Measurements from ENCODE around the gene FLCN. TPM values are rescaled to one million over a fixed set of nuclear protein-coding genes. Genes with fewer than 3 reads are reported as not detected.
"Not testable (repeated sequence)": the region's sequence is repeated elsewhere in the genome, so short reads cannot be mapped to it uniquely, and the experiment has no call there.

FLCN gene
- 10 to 100 TPM in 7 of 8 experiments, 1 to 10 TPM in 1; 9.7 to 47.0 (median 27.0) TPM for total RNA-seq

DNA sequence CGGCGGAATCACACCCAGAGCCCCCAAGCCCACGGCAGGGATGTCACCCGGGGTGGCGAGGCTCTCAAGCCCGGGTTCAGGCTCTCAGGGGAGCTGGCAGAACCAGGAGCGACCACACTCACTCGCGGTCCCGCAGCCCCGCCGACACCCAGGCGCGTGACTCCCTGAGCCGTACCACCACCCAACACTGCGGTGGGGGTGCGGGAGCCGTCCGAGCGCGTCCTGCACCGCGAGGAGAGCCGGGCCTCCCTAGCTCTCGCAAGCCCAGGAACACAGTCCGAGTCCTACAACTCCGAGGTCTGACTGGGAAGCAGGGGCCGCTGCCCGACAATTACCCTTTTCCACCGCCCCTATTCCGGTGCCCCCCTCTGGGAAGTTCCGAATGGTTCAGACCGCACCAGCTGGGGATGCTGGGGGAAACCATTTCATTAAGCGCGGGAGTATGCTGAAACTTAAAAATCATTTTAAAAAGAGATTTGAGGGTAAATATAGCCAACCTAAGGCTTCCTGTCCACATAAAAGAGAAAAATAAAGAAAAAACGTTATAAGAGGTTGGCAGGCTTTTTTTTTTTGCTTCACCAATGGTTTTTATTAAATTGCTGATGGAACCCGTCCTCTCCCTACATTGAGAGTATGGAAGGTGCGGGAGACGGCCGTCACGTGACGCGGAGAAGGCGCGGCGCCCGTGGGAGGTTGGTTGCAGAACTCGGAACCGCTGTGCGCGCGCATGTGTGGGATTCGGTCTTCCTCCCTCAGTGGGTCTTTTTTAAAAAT is at the start of gene FLCN:
Gene FLCN (minus strand): TSS at position 143 of the 774 bp plus-strand sequence. CDS start 9,031 bp downstream, outside the sequence.
- WGBS, 10 experiments = 0 to 2% (median 0%) methylated on average over 1 to 36 of the region's 53 CpGs; no CpG with 5 or more reads in 1 of the 10 experiments
- peak within 1 kb of the TSS; percentile 100 for H3K27ac ChIP-seq
- in situ Hi-C loops (cut with MboI; ENCODE audit: low pct_unique_long_range_greater_than_20kb in 2 of 9, low sequenced_read_pairs in 9 of 9, unreplicated experiment in 9 of 9) = no loop called here
- peak; percentile 78 to 94 (median 91) for ATAC-seq (replicated peaks in 6 of 8)
- peaks cover 5 to 12% of the 10 kb centered on the region in 2 donors for H3K4me1 ChIP-seq (replicated peaks in 1 of 2)
- peak within 1 kb of the TSS; percentile 81 to 97 (median 91) for H3K4me3 ChIP-seq

GRCh38 chr17:17285951-17286350 is 49.0 kb upstream of the FLCN start:
- Histone ChIP-seq H3K4me1 (replicated peaks in 1 of 2) (peaks cover 7 to 8% of the 10 kb centered on the region in 2 donors), H3K27ac (no peak overlapping the region), H3K4me3 (no peak overlapping the region)
- ATAC-seq (replicated peaks in 6 of 8) = no peak
- 57 to 97% (median 76%) methylated on average over 2 to 5 of the region's 5 CpGs; no CpG with 5 or more reads in 1 of the 10 experiments for WGBS, 10 experiments
- in situ Hi-C loops (cut with MboI; ENCODE audit: low pct_unique_long_range_greater_than_20kb in 2 of 9, low sequenced_read_pairs in 9 of 9, unreplicated experiment in 9 of 9) = no loop called here

DNA sequence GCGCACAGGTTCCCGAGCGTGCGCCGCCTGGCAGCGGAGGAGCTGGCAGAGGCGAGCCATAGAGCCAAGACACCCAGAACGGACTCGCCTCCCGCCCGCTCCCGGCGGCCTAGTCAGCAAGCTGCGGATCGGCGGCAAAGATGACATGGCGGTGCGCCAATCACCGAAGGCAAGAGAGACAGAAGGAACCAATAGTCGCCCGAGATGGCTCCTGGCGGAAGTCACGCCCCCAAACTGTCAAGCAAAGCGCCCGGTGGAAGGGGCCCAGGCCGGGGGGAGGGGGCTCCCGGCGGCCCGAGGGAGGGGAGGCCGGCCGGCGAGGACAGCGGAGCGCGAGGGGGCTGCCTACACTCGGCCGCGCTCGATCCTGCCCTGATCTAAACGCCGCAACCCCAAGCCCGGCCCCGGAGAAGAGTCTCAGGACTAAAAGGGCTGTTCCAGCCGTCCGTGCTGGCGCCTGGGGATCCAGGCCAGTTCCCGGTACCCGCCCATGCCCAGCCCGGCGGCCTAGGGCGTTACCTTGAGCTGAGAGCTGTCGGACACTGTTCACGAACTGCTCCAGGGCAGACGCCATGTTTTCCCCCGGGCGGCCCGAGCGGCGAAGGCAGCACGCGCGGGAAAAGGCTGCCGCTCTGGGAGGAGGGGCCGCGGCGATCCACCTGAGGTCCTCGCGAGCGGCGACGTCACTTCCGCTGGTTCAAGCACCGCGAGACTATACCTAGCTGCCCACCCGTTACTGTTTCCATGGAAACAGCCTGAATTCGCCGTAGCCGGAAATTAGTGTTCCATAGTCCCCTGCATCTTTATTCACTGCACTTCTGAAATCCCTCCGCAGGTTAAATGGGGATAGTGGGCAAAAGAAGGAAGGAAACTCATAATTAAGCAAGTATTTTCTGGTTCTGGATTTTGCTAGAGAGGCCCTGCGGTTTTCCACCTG is 43.9 kb upstream of the FLCN start, which contains the start of gene COPS3:
Gene COPS3 (minus strand): TSS at position 634 of the 937 bp plus-strand sequence. CDS start 60 bp downstream, at position 574.
- peaks cover 14 to 22% of the 10 kb centered on the region in 2 donors for H3K4me1 ChIP-seq (replicated peaks in 1 of 2)
- peak within 1 kb of the TSS; percentile 98 to 99 for H3K27ac ChIP-seq
- 0 to 3% (median 1%) methylated on average over 4 to 24 of the region's 80 CpGs; no CpG with 5 or more reads in 4 of the 10 experiments for WGBS, 10 experiments
- peak within 1 kb of the TSS; percentile 93 to 100 (median 93) for H3K4me3 ChIP-seq
- peak; percentile 86 to 93 (median 90) for ATAC-seq (replicated peaks in 6 of 8)
- in situ Hi-C loops (cut with MboI; ENCODE audit: low pct_unique_long_range_greater_than_20kb in 2 of 9, low sequenced_read_pairs in 9 of 9, unreplicated experiment in 9 of 9) = no loop called here

DNA sequence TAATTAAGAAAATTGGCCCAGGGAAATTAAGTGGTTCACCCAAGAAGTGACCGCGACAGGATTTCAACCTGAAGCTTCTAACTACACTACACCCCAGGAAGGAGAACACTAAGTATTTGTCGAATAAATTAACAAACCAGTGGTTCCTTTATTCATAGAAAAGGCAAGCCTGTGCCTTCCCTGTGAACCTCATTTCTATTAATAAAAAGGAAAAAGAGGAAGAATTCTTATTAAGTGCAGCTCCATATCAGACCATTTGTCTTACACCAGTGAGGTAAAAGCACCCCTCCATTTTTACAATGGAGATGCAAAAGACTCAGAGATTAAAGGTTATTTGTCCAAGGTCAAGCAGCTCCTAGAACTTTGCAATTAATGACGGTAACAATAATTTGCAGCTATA is 42.3 kb upstream of the FLCN start:
- WGBS, 10 experiments = 75 to 100% (median 95%) methylated on average over 1 to 4 of the region's 4 CpGs; no CpG with 5 or more reads in 3 of the 10 experiments
- no peak for ATAC-seq (replicated peaks in 6 of 8)
- peak overlapping the region in 4 of 5 donors; percentile 93 to 100 (median 96) for H3K4me3 ChIP-seq
- peaks cover 14 to 22% of the 10 kb centered on the region in 2 donors for H3K4me1 ChIP-seq (replicated peaks in 1 of 2)
- in situ Hi-C loops (cut with MboI; ENCODE audit: low pct_unique_long_range_greater_than_20kb in 2 of 9, low sequenced_read_pairs in 9 of 9, unreplicated experiment in 9 of 9) = no loop called here
- no peak overlapping the region for H3K27ac ChIP-seq

GRCh38 chr17:17277431-17277830 is 40.5 kb upstream of the FLCN start:
- not testable (repeated sequence) for ATAC-seq (replicated peaks in 6 of 8)
- 60 to 100% (median 94%) methylated on average over 1 to 5 of the region's 5 CpGs; no CpG with 5 or more reads in 4 of the 10 experiments for WGBS, 10 experiments
- H3K4me1 ChIP-seq (replicated peaks in 1 of 2) = peaks cover 14 to 21% of the 10 kb centered on the region in 2 donors

GRCh38 chr17:17275971-17276370 is 39.0 kb upstream of the FLCN start:
- in situ Hi-C loops (cut with MboI; ENCODE audit: low pct_unique_long_range_greater_than_20kb in 2 of 9, low sequenced_read_pairs in 9 of 9, unreplicated experiment in 9 of 9) = no loop called here
- H3K27ac ChIP-seq = no peak overlapping the region
- no peak overlapping the region for H3K4me3 ChIP-seq
- no peak for ATAC-seq (replicated peaks in 6 of 8)
- 63 to 100% (median 93%) methylated on average over 3 to 5 of the region's 6 CpGs for WGBS, 10 experiments
- peaks cover 7 to 14% of the 10 kb centered on the region in 2 donors for H3K4me1 ChIP-seq (replicated peaks in 1 of 2)

More at GRCh38 chr17:17277431-17277830, 40.5 kb upstream of the FLCN start:
- H3K27ac ChIP-seq; H3K4me3 ChIP-seq; in situ Hi-C loops (cut with MboI; ENCODE audit: low pct_unique_long_range_greater_than_20kb in 2 of 9, low sequenced_read_pairs in 9 of 9, unreplicated experiment in 9 of 9): not testable (repeated sequence)

DNA sequence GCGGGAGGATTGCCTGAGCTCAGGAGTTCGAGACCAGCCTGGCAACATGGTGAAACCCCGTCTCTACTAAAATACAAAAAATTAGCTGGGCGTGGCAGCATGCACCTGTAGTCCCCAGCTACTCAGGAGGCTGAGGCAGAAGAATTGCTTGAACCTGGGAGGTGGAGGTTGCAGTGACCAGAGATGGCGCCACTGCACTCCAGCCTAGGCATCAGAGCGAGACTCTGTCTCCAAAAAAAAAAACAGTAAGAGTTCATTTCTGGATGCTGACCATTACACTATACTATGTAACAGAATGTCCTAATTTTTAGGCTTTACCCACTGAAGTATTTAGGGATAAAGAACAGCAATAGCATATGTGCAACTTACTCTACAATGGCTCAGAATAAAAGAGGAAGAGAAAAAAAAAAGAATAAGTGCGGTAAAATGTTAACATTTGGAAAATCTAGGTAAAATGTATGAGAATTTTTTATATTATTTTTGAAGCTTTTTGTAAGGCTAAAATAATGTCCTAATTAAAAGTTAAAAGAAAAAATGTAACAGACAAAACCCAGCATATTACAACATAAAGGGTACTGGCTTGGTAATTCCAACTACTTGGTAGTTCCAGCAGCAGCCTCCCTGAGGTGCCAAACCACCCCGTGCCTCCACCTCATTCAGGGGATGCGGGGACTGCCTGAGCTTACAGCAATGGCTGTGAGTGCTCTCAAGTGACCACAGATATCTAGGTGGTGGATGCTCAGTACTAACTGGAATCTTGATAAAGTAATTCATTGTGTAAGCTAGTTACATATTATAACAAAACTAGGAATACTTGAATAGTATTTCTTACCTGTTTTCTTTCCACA is 33.2 kb upstream of the FLCN start:
- WGBS, 10 experiments = 84 to 100% (median 89%) methylated on average over 1 to 9 of the region's 9 CpGs
- Histone ChIP-seq H3K4me3 (no peak overlapping the region), H3K27ac (no peak overlapping the region), H3K4me1 (replicated peaks in 1 of 2) (no peaks in the 10 kb centered on the region)
- peak in 1 of 8 experiments; percentile 26 for ATAC-seq (replicated peaks in 6 of 8)
- in situ Hi-C loops (cut with MboI; ENCODE audit: low pct_unique_long_range_greater_than_20kb in 2 of 9, low sequenced_read_pairs in 9 of 9, unreplicated experiment in 9 of 9) = no loop called here

DNA sequence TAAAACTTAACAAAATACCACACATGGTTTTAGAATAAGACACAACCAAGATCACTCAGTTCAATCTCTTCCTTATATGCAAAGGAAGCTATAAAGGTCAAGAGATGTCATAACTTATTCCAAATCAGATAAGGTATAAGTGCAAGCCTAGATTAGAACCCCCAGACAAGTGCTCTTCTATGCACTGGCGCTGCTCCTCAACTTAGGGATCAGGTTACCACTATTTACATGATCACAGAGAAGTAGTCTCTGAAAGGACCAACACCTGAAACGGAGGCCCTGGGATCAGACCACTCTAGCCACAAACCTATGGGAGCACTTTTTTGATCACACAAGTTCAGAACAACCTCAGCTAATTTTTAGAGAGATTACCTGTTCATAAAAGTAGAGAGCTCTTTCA is 27.5 kb upstream of the FLCN start:
- no peak for ATAC-seq (replicated peaks in 6 of 8)
- H3K27ac ChIP-seq = no peak overlapping the region
- in situ Hi-C loops (cut with MboI; ENCODE audit: low pct_unique_long_range_greater_than_20kb in 2 of 9, low sequenced_read_pairs in 9 of 9, unreplicated experiment in 9 of 9) = no loop called here
- no peaks in the 10 kb centered on the region for H3K4me1 ChIP-seq (replicated peaks in 1 of 2)
- 83 to 100% (median 95%) methylated on average over 1 to 2 of the region's 2 CpGs; no CpG with 5 or more reads in 5 of the 10 experiments for WGBS, 10 experiments
- H3K4me3 ChIP-seq = no peak overlapping the region

GRCh38 chr17:17258998-17259397 is 22.0 kb upstream of the FLCN start:
- Histone ChIP-seq H3K4me3 (no peak overlapping the region), H3K4me1 (replicated peaks in 1 of 2) (no peaks in the 10 kb centered on the region), H3K27ac (no peak overlapping the region)
- WGBS, 10 experiments = 85 to 100% (median 96%) methylated on average over 1 to 4 of the region's 4 CpGs; no CpG with 5 or more reads in 1 of the 10 experiments
- in situ Hi-C loops (cut with MboI; ENCODE audit: low pct_unique_long_range_greater_than_20kb in 2 of 9, low sequenced_read_pairs in 9 of 9, unreplicated experiment in 9 of 9) = no loop called here
- ATAC-seq (replicated peaks in 6 of 8) = no peak

DNA sequence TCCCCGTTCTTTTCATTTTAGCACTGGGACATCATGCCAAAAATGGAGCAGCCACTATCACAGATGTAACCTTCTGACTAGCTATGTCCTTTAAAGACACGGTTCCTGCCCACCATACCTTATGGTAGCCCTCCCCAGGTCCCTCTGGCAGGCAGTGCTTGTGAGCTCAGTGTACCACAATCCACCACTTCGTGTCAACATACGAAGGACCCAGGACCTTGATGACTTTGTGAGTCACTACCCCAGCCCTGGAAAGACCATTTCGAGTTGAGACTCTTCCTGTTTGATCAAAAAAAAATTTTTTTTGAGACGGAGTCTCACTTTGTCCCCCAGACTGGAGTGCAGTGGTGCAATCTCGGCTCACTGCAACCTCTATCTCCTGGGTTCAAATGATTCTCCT is 21.0 kb upstream of the FLCN start:
- in situ Hi-C loops (cut with MboI; ENCODE audit: low pct_unique_long_range_greater_than_20kb in 2 of 9, low sequenced_read_pairs in 9 of 9, unreplicated experiment in 9 of 9) = no loop called here
- no peak overlapping the region for H3K4me3 ChIP-seq
- 60 to 100% (median 90%) methylated on average over 1 to 5 of the region's 7 CpGs for WGBS, 10 experiments
- no peaks in the 10 kb centered on the region for H3K4me1 ChIP-seq (replicated peaks in 1 of 2)
- H3K27ac ChIP-seq = no peak overlapping the region
- no peak for ATAC-seq (replicated peaks in 6 of 8)

DNA sequence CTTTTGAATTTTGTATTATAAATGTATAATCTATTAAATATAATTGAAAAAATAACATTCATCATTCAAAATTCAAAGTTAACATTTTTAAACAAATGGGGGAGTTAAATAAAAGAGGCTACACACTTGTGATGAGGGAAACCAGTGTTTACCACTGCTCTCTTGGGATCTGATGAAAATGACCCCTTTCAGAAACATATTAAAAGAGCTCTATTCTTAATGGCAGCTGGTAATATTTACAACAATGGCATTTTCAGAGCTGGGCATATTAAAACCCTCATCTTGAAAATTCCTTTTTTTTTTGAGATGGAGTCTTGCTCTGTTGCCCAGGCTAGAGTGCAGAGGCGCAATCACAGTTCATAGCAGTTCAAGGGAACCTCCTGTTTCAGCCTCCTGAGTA is 19.3 kb upstream of the FLCN start:
- WGBS, 10 experiments = 89 to 100% (median 100%) methylated on average over 1 of the region's 1 CpG; no CpG with 5 or more reads in 6 of the 10 experiments
- H3K27ac ChIP-seq = no peak overlapping the region
- in situ Hi-C loops (cut with MboI; ENCODE audit: low pct_unique_long_range_greater_than_20kb in 2 of 9, low sequenced_read_pairs in 9 of 9, unreplicated experiment in 9 of 9) = no loop called here
- H3K4me3 ChIP-seq = no peak overlapping the region
- ATAC-seq (replicated peaks in 6 of 8) = no peak
- no peaks in the 10 kb centered on the region for H3K4me1 ChIP-seq (replicated peaks in 1 of 2)

DNA sequence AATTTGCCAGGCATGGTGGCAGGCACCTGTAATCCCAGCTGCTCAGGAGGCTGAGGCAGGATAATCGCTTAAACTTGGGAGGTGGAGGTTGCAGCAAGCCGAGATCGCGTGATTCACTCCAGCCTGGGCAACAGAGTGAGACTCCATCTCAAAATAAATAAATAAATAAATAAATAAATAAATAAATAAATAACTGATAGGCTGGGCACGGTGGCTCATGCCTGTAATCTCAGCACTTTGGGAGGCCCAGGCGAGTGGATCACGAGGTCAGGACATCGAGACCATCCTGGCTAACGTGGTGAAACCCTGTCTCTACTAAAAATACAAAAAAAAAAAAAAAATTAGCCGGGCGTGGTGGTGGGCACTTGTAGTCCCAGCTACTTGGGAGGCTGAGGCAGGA is 18.7 kb upstream of the FLCN start:
- H3K27ac ChIP-seq; in situ Hi-C loops (cut with MboI; ENCODE audit: low pct_unique_long_range_greater_than_20kb in 2 of 9, low sequenced_read_pairs in 9 of 9, unreplicated experiment in 9 of 9); H3K4me3 ChIP-seq; ATAC-seq (replicated peaks in 6 of 8); H3K4me1 ChIP-seq (replicated peaks in 1 of 2): not testable (repeated sequence)
- 70 to 100% (median 93%) methylated on average over 2 to 8 of the region's 11 CpGs; no CpG with 5 or more reads in 4 of the 10 experiments for whole genome bisulfite sequencing, 10 experiments

Data from motor neuron (in vitro differentiated cells).